ENCODE measurements around the gene TRIM6. TPM values are rescaled to one million over a fixed set of nuclear protein-coding genes. Genes with fewer than 3 reads are reported as not detected.
A peak's percentile ranks its signal among the peaks of the same experiment; 100 is the strongest.
"Not testable (repeated sequence)": the region's sequence is repeated elsewhere in the genome, so short reads cannot be mapped to it uniquely, and the experiment has no call there.

The TRIM6 gene
- total RNA-seq, 1 experiment from 2014 or later = 0.13 TPM

DNA sequence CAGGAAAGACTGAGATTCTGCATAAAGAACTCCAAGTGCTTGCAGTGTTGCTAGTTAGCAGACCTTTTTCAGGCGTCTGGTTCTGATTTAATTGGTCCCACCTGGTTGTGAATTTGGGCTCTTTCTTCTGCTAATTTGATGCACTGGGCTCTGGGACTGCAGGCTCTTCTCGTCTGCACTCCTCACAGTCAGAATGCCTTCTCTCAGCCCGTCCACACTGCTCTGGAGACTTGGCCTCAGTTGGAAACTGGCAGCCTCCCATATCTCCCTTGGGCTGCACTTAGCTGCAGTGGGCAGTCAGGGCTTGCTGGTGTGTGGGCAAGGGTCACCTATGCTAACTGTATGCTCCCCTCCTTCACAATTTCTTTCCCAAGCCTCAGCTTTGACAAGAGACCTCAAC is 1.5 kb downstream of the TRIM6 start:
- TF ChIP-seq, protein P1, sequence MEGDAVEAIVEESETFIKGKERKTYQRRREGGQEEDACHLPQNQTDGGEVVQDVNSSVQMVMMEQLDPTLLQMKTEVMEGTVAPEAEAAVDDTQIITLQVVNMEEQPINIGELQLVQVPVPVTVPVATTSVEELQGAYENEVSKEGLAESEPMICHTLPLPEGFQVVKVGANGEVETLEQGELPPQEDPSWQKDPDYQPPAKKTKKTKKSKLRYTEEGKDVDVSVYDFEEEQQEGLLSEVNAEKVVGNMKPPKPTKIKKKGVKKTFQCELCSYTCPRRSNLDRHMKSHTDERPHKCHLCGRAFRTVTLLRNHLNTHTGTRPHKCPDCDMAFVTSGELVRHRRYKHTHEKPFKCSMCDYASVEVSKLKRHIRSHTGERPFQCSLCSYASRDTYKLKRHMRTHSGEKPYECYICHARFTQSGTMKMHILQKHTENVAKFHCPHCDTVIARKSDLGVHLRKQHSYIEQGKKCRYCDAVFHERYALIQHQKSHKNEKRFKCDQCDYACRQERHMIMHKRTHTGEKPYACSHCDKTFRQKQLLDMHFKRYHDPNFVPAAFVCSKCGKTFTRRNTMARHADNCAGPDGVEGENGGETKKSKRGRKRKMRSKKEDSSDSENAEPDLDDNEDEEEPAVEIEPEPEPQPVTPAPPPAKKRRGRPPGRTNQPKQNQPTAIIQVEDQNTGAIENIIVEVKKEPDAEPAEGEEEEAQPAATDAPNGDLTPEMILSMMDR (conservative IDR thresholded peaks at IDR 0.05; ENCODE audit: low read depth, low read length) = no peak
- TF ChIP-seq EZH2 (IDR thresholded peaks at IDR 0.05; ENCODE audit: borderline replicate concordance, low read depth, low read length, poor library complexity, severe bottlenecking) = no peak
- H3K27ac ChIP-seq (ENCODE audit: low read depth, low read length, poor library complexity, severe bottlenecking) = no peak overlapping the region
- no peaks in the 10 kb centered on the region for H3K27me3 ChIP-seq (replicated peaks; ENCODE audit: insufficient read depth, low read depth, low read length, poor library complexity)
- no peak overlapping the region for H3K4me3 ChIP-seq (ENCODE audit: low read depth, low read length, poor library complexity, severe bottlenecking)
- no peaks in the 10 kb centered on the region for H3K36me3 ChIP-seq (ENCODE audit: insufficient read depth, low read length, poor library complexity, severe bottlenecking)
- ChIA-PET CTCF (no interaction called here), POLR2A (ENCODE audit: low non-redundant PET) (interaction anchor here (0.7 kb wide), 1 partner anchor 214 kb away, joined by 3 read pairs; the partner anchor contains the start of gene OR51M1)
- BruUV-seq (replicated peaks) = no TSS peak
- intact Hi-C loops (cut with micrococcal nuclease; ENCODE audit: unreplicated experiment) = no loop called here
- H3K4me1 ChIP-seq (ENCODE audit: insufficient read depth, low read length, poor library complexity, severe bottlenecking) = peaks cover 1% of the 10 kb centered on the region
- DNase-seq (ENCODE audit: low spot score) = no peak
- no peaks in the 10 kb centered on the region for H3K9me3 ChIP-seq (ENCODE audit: low read depth, low read length, poor library complexity, severe bottlenecking)

DNA sequence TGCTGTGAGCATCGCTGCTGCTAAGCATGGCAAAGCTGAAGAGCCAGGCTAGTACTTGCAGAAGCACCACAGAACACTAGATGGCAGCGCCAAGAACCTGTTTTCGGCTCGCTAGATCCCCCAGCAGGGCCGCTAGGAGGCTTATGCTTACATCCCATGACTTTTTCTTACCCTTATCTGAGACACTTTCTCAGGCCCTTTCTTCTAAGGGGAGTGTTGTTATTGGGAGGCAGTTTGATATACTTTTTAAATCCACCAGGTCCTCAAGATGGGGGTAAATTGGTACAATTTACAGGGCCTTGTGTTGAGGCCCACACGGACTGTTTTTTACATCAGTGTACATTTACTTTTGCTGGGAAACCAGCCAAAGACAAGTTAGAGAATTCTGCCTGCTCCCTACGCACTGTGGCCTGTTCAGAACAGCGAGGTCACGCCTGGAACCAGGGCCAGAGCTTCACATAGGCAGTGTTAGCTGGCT is 4.0 kb downstream of the TRIM6 start:
- no peak overlapping the region for H3K27ac ChIP-seq (ENCODE audit: low read depth, low read length, poor library complexity, severe bottlenecking)
- intact Hi-C loops (cut with micrococcal nuclease; ENCODE audit: unreplicated experiment) = loop anchor here (2.0 to 10.0 kb wide), 2 partner anchors 206 to 294 kb away; partner anchors contain the start of gene OR52E5
- H3K4me1 ChIP-seq (ENCODE audit: insufficient read depth, low read length, poor library complexity, severe bottlenecking) = no peaks in the 10 kb centered on the region
- peak; percentile 76 for DNase-seq (ENCODE audit: low spot score)
- no TSS peak for BruUV-seq (replicated peaks)
- ChIA-PET CTCF (interaction anchor here (1.2 kb wide), 1 partner anchor 291 kb away, joined by 3 read pairs; no protein-coding TSS in a partner anchor), POLR2A (ENCODE audit: low non-redundant PET) (no interaction called here)
- no peaks in the 10 kb centered on the region for H3K9me3 ChIP-seq (ENCODE audit: low read depth, low read length, poor library complexity, severe bottlenecking)
- no peak for TF ChIP-seq EZH2 (IDR thresholded peaks at IDR 0.05; ENCODE audit: borderline replicate concordance, low read depth, low read length, poor library complexity, severe bottlenecking)
- TF ChIP-seq, protein P1 (conservative IDR thresholded peaks at IDR 0.05; ENCODE audit: low read depth, low read length) = peak; percentile 78
- no peaks in the 10 kb centered on the region for H3K36me3 ChIP-seq (ENCODE audit: insufficient read depth, low read length, poor library complexity, severe bottlenecking)
- no peaks in the 10 kb centered on the region for H3K27me3 ChIP-seq (replicated peaks; ENCODE audit: insufficient read depth, low read depth, low read length, poor library complexity)
- no peak overlapping the region for H3K4me3 ChIP-seq (ENCODE audit: low read depth, low read length, poor library complexity, severe bottlenecking)

DNA sequence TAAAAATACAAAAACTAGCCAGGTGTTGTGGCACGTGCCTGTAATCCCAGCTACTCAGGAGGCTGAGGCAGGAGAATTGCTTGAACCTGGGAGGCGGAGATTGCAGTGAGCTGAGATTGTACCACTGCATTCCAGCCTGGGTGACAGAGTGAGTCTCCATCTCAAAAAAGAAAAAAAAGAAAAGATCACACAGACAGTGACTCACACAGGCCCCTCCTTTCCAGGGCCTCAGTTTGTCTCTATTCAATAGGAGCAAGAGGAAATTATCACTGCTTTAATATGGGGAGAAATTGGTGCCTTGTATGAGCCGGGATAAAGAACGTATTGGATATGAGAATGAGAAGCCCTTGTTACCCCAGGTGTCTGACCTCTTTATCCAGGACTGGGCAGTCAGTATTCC is 6.4 kb downstream of the TRIM6 start:
- H3K27me3 ChIP-seq (replicated peaks; ENCODE audit: insufficient read depth, low read depth, low read length, poor library complexity); H3K36me3 ChIP-seq (ENCODE audit: insufficient read depth, low read length, poor library complexity, severe bottlenecking); H3K27ac ChIP-seq (ENCODE audit: low read depth, low read length, poor library complexity, severe bottlenecking); POLR2A ChIA-PET (ENCODE audit: low non-redundant PET); CTCF ChIA-PET; BruUV-seq (replicated peaks); H3K4me3 ChIP-seq (ENCODE audit: low read depth, low read length, poor library complexity, severe bottlenecking); H3K9me3 ChIP-seq (ENCODE audit: low read depth, low read length, poor library complexity, severe bottlenecking); H3K4me1 ChIP-seq (ENCODE audit: insufficient read depth, low read length, poor library complexity, severe bottlenecking); DNase-seq (ENCODE audit: low spot score): not testable (repeated sequence)
- intact Hi-C loops (cut with micrococcal nuclease; ENCODE audit: unreplicated experiment) = loop anchor here (10.0 kb wide), 1 partner anchor 292 kb away; the partner anchor contains the start of gene OR52E5

DNA sequence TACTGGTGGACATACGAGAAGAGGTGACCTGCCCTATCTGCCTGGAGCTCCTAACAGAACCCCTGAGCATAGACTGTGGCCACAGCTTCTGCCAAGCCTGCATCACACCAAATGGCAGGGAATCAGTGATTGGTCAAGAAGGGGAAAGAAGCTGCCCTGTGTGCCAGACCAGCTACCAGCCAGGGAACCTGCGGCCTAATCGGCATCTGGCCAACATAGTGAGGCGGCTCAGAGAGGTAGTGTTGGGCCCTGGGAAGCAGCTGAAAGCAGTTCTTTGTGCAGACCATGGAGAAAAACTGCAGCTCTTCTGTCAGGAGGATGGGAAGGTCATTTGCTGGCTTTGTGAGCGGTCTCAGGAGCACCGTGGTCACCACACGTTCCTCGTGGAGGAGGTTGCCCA is 6.9 kb downstream of the TRIM6 start:
- ChIA-PET CTCF (no interaction called here), POLR2A (ENCODE audit: low non-redundant PET) (no interaction called here)
- H3K9me3 ChIP-seq (ENCODE audit: low read depth, low read length, poor library complexity, severe bottlenecking) = no peaks in the 10 kb centered on the region
- H3K36me3 ChIP-seq (ENCODE audit: insufficient read depth, low read length, poor library complexity, severe bottlenecking) = no peaks in the 10 kb centered on the region
- H3K27ac ChIP-seq (ENCODE audit: low read depth, low read length, poor library complexity, severe bottlenecking) = no peak overlapping the region
- DNase-seq (ENCODE audit: low spot score) = no peak
- no peaks in the 10 kb centered on the region for H3K4me1 ChIP-seq (ENCODE audit: insufficient read depth, low read length, poor library complexity, severe bottlenecking)
- TF ChIP-seq, protein P1 (conservative IDR thresholded peaks at IDR 0.05; ENCODE audit: low read depth, low read length) = no peak
- TF ChIP-seq EZH2 (IDR thresholded peaks at IDR 0.05; ENCODE audit: borderline replicate concordance, low read depth, low read length, poor library complexity, severe bottlenecking) = no peak
- H3K27me3 ChIP-seq (replicated peaks; ENCODE audit: insufficient read depth, low read depth, low read length, poor library complexity) = no peaks in the 10 kb centered on the region
- H3K4me3 ChIP-seq (ENCODE audit: low read depth, low read length, poor library complexity, severe bottlenecking) = no peak overlapping the region
- intact Hi-C loops (cut with micrococcal nuclease; ENCODE audit: unreplicated experiment) = loop anchor here (10.0 kb wide), 1 partner anchor 291 kb away; the partner anchor contains the start of gene OR52E5
- no TSS peak for BruUV-seq (replicated peaks)

Measured in A673 (cell line).